ENCODE results near the gene TMEM238L. TPM values are rescaled to one million over a fixed set of nuclear protein-coding genes. Genes with fewer than 3 reads are reported as not detected.

TMEM238L gene
- total and polyA plus RNA-seq, 2 donors (not counting 3 experiments of a cell fraction or from before 2014, with no cell fraction given): not detected

DNA sequence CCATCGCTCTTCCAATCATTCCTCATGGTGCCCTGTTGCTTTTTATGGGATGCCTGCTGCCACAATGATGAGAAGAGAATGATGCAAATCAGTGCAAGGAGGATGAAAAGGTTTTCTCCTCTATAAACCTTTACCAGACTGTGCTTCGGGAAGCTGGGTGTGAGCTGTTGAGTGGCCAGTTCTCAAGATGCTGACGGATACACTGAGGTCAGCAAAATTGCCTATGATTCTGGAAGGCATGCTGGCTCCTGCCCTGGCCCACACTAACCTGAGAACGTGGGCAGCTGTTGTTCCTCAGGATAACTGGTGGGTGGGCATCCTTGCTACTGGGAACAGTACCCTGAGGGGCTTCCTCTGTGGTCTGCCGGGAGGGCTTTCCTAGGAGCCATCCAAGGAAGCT lies 34.8 kb upstream of the TMEM238L start:
- Histone ChIP-seq H3K36me3 (ENCODE audit: control insufficient read depth in 2 of 2, extremely low read depth in 1 of 2, insufficient read depth in 2 of 2, low read length in 2 of 2) (no peaks in the 10 kb centered on the region), H3K4me1 (ENCODE audit: control insufficient read depth, extremely low read depth, insufficient read depth, low read length) (no peaks in the 10 kb centered on the region), H3K4me3 (replicated peaks in 1 of 3; ENCODE audit: insufficient read depth in 1 of 3, low read depth in 1 of 3, low read length in 3 of 3) (no peak overlapping the region), H3K27ac (ENCODE audit: insufficient read depth, low read depth, low read length) (no peak overlapping the region), H3K9me3 (replicated peaks; ENCODE audit: control insufficient read depth, insufficient read depth, low read length) (no peaks in the 10 kb centered on the region), H3K79me2 (ENCODE audit: control insufficient read depth, insufficient read depth, low read length) (no peaks in the 10 kb centered on the region), H3K9ac (replicated peaks; ENCODE audit: extremely low read depth, insufficient read depth, low read length) (no peak overlapping the region), H3K9me1 (replicated peaks; ENCODE audit: control insufficient read depth, extremely low read depth, insufficient read depth, low read length) (no peaks in the 10 kb centered on the region), H3K27me3 (ENCODE audit: control insufficient read depth in 2 of 2, insufficient read depth in 2 of 2, low read length in 2 of 2) (peaks cover 0 to 2% of the 10 kb centered on the region in 2 experiments), H3K4me2 (ENCODE audit: insufficient read depth, low read length) (no peak overlapping the region), H4K20me1 (replicated peaks; ENCODE audit: control insufficient read depth, extremely low read depth, insufficient read depth, low read length) (no peaks in the 10 kb centered on the region), H2AFZ (ENCODE audit: low read depth, low read length) (no peak overlapping the region)
- FAIRE-seq: no peak
- POLR2A ChIA-PET: no interaction called here
- no TSS peak for BruUV-seq (replicated peaks)
- DNase-seq (ENCODE audit: low read depth, low spot score): no peak
- CTCF ChIA-PET: no interaction called here
- TF ChIP-seq POLR2A (IDR thresholded peaks at IDR 0.05; ENCODE audit: low read depth, low read length): no peak
- TF ChIP-seq MYC (IDR thresholded peaks at IDR 0.05; ENCODE audit: low read depth, low read length): no peak
- TF ChIP-seq FOS (IDR thresholded peaks at IDR 0.05; ENCODE audit: borderline replicate concordance, insufficient read depth, low read length): no peak
- TF ChIP-seq, protein P1, sequence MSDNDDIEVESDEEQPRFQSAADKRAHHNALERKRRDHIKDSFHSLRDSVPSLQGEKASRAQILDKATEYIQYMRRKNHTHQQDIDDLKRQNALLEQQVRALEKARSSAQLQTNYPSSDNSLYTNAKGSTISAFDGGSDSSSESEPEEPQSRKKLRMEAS (IDR thresholded peaks at IDR 0.05; ENCODE audit: insufficient read depth, insufficient read length): no peak
- TF ChIP-seq, protein P2, sequence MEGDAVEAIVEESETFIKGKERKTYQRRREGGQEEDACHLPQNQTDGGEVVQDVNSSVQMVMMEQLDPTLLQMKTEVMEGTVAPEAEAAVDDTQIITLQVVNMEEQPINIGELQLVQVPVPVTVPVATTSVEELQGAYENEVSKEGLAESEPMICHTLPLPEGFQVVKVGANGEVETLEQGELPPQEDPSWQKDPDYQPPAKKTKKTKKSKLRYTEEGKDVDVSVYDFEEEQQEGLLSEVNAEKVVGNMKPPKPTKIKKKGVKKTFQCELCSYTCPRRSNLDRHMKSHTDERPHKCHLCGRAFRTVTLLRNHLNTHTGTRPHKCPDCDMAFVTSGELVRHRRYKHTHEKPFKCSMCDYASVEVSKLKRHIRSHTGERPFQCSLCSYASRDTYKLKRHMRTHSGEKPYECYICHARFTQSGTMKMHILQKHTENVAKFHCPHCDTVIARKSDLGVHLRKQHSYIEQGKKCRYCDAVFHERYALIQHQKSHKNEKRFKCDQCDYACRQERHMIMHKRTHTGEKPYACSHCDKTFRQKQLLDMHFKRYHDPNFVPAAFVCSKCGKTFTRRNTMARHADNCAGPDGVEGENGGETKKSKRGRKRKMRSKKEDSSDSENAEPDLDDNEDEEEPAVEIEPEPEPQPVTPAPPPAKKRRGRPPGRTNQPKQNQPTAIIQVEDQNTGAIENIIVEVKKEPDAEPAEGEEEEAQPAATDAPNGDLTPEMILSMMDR (IDR thresholded peaks at IDR 0.05; ENCODE audit: extremely low read depth in 1 of 2, insufficient read depth in 1 of 2, low read depth in 1 of 2, low read length in 2 of 2): no peak
- no peak for TF ChIP-seq POLR2AphosphoS5 (IDR thresholded peaks at IDR 0.05; ENCODE audit: insufficient read depth, low read depth, low read length)
- no peak for TF ChIP-seq EZH2 (IDR thresholded peaks at IDR 0.05; ENCODE audit: borderline replicate concordance, low read depth, low read length, severe bottlenecking)
- no peak for TF ChIP-seq JUN (IDR thresholded peaks at IDR 0.05; ENCODE audit: borderline replicate concordance, insufficient read depth, insufficient read length, low read depth)
- TF ChIP-seq GATA2 (IDR thresholded peaks at IDR 0.05; ENCODE audit: insufficient read depth, insufficient read length, low read depth, low read length): no peak
- intact Hi-C loops (cut with micrococcal nuclease): no loop called here
- dilution Hi-C loops (cut with MboI; ENCODE audit: extremely low pct_ligation_motif_present, low sequenced_read_pairs): no loop called here

Measured in endothelial cell of umbilical vein (primary cell).